HG02852 (cell line): ENCODE results near the gene NLRP7.

Source experiments
- ATAC-seq: cut with Tn5 transposase; IDR thresholded peaks from one replicate; pipeline ENCODE4 v1.9.1; 2021; ENCODE audit warnings: mild to moderate bottlenecking, moderate library complexity; ENCODE audit not compliant: unreplicated experiment

NLRP7 gene

DNA sequence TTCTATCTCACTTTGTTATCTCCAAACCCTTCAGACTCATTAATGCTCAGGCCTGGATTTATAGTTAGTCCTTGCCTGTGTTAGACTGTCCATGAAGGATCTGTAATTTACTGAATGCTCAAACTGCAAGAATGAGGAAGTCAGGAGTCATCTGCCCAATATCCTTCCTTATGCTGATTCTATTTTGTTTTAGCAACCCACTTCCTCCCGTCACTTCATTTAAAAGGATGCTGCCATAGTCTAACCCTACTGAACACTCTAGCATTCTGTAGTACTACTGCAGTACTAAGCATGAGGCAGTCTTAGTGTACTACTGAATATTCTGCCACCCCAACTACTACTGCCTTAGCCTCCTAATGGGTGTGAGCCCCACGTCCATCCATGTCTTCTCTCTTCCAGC is 71.8 kb downstream of the NLRP7 start:
- ATAC-seq, result no peak

DNA sequence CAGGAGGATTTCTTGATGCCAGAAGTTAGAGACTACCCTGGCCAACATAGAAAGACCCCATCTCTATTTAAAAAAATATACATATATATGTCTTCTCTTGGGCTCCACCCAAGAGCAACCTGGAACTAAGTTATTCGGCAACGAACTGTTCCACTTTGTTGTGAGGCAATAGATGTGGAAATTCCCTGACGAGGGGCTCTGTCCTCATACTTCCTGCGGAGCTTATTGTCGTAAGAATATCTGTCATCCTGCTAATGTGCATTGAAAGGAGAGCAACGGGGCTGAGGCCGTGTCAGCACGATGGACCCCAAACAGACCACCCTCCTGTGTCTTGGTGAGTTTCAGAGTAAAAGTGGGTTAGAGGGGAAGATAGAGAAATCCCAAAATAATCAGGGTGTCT is 73.3 kb downstream of the NLRP7 start, which contains the start of gene FCAR:
Gene FCAR (plus strand): TSS at position 246 of the 400 bp plus-strand sequence. CDS start 55 bp downstream, at position 301.
- no peak for ATAC-seq
